ENCODE measurements around the gene AP1M1. TPM values are rescaled to one million over a fixed set of nuclear protein-coding genes. Genes with fewer than 3 reads are reported as not detected.
A peak's percentile ranks its signal among the peaks of the same experiment; 100 is the strongest.

AP1M1 gene
- total RNA-seq, 4 donors from 2014 or later: 62.0 to 140 (median 105) TPM

- Histone ChIP-seq H3K27me3 (no peaks in the 10 kb centered on the region), H3K4me3 (no peak overlapping the region), H3K4me1 (no peaks in the 10 kb centered on the region), H3K36me3 (peaks cover 0 to 73% of the 10 kb centered on the region in 2 donors), H3K9me3 (no peaks in the 10 kb centered on the region), H3K27ac (no peak overlapping the region)
- TF ChIP-seq EP300 (IDR thresholded peaks at IDR 0.05) (no peak), POLR2AphosphoS5 (IDR thresholded peaks at IDR 0.05) (no peak), POLR2A (IDR thresholded peaks at IDR 0.05) (no peak)
- TF ChIP-seq, protein P1, sequence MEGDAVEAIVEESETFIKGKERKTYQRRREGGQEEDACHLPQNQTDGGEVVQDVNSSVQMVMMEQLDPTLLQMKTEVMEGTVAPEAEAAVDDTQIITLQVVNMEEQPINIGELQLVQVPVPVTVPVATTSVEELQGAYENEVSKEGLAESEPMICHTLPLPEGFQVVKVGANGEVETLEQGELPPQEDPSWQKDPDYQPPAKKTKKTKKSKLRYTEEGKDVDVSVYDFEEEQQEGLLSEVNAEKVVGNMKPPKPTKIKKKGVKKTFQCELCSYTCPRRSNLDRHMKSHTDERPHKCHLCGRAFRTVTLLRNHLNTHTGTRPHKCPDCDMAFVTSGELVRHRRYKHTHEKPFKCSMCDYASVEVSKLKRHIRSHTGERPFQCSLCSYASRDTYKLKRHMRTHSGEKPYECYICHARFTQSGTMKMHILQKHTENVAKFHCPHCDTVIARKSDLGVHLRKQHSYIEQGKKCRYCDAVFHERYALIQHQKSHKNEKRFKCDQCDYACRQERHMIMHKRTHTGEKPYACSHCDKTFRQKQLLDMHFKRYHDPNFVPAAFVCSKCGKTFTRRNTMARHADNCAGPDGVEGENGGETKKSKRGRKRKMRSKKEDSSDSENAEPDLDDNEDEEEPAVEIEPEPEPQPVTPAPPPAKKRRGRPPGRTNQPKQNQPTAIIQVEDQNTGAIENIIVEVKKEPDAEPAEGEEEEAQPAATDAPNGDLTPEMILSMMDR (IDR thresholded peaks at IDR 0.05): no peak
- no peak for ATAC-seq
- WGBS, 2 donors (ENCODE audit: low coverage in 1 of 2): 83 to 85% methylated on average over 5 to 8 of the region's 41 CpGs
Observed at GRCh38 chr19:16234552-16235445, 37.1 kb downstream of the AP1M1 start.

GRCh38 chr19:16235811-16236652 lies 38.3 kb downstream of the AP1M1 start:
- no peaks in the 10 kb centered on the region for H3K9me3 ChIP-seq
- TF ChIP-seq, protein P1 (IDR thresholded peaks at IDR 0.05): no peak
- TF ChIP-seq POLR2A (IDR thresholded peaks at IDR 0.05) (no peak), EP300 (IDR thresholded peaks at IDR 0.05) (no peak), POLR2AphosphoS5 (IDR thresholded peaks at IDR 0.05) (no peak)
- H3K4me1 ChIP-seq: no peaks in the 10 kb centered on the region
- no peak overlapping the region for H3K27ac ChIP-seq
- H3K36me3 ChIP-seq: peaks cover 0 to 62% of the 10 kb centered on the region in 2 donors
- H3K27me3 ChIP-seq: no peaks in the 10 kb centered on the region
- ATAC-seq: no peak
- WGBS, 2 donors (ENCODE audit: low coverage in 1 of 2): 90 to 100% methylated on average over 7 to 14 of the region's 21 CpGs
- no peak overlapping the region for H3K4me3 ChIP-seq

GRCh38 chr19:16244091-16244490 lies 46.4 kb downstream of the AP1M1 start:
- 10 to 11% methylated on average over 2 of the region's 2 CpGs for WGBS, 2 donors (ENCODE audit: low coverage in 1 of 2)
- ATAC-seq: no peak
- no peaks in the 10 kb centered on the region for H3K36me3 ChIP-seq
- peaks cover 0 to 13% (median 3%) of the 10 kb centered on the region in 3 donors for H3K4me1 ChIP-seq
- H3K9me3 ChIP-seq: no peaks in the 10 kb centered on the region
- TF ChIP-seq, protein P1 (IDR thresholded peaks at IDR 0.05): no peak
- TF ChIP-seq EP300 (IDR thresholded peaks at IDR 0.05): no peak
- no peak for TF ChIP-seq POLR2AphosphoS5 (IDR thresholded peaks at IDR 0.05)
- no peak for TF ChIP-seq POLR2A (IDR thresholded peaks at IDR 0.05)
- no peak overlapping the region for H3K27ac ChIP-seq
- H3K27me3 ChIP-seq: no peaks in the 10 kb centered on the region
- no peak overlapping the region for H3K4me3 ChIP-seq

GRCh38 chr19:16247353-16248182 lies 49.9 kb downstream of the AP1M1 start:
- TF ChIP-seq POLR2AphosphoS5 (IDR thresholded peaks at IDR 0.05): peak; percentile 27
- no peak for TF ChIP-seq POLR2A (IDR thresholded peaks at IDR 0.05)
- TF ChIP-seq, protein P1 (IDR thresholded peaks at IDR 0.05): peak in 3 of 4 experiments; percentile 97 to 98 (median 98)
- 48% methylated on average over 5 to 8 of the region's 18 CpGs for WGBS, 2 donors (ENCODE audit: low coverage in 1 of 2)
- Histone ChIP-seq H3K4me3 (no peak overlapping the region), H3K36me3 (no peaks in the 10 kb centered on the region), H3K9me3 (no peaks in the 10 kb centered on the region), H3K4me1 (peaks cover 0 to 13% (median 3%) of the 10 kb centered on the region in 3 donors), H3K27ac (peak overlapping the region in 1 of 4 donors; percentile 41), H3K27me3 (no peaks in the 10 kb centered on the region)
- peak; percentile 94 for ATAC-seq
